Measurements from ENCODE around the gene SELENOT. TPM values are rescaled to one million over a fixed set of nuclear protein-coding genes. Genes with fewer than 3 reads are reported as not detected.

The SELENOT gene
- total and polyA plus RNA-seq, 2 donors (not counting 1 experiment from before 2014, with no cell fraction given), result 76.7 to 143 TPM

- Histone ChIP-seq H2AFZ (ENCODE audit: insufficient read depth, low read depth, low read length, poor library complexity, severe bottlenecking) (no peak overlapping the region), H3K36me3 (replicated peaks in 1 of 2; ENCODE audit: control extremely low read depth in 1 of 2, control insufficient read depth in 1 of 2, extremely low read depth in 1 of 2, insufficient read depth in 2 of 2, low read length in 1 of 2) (no peaks in the 10 kb centered on the region), H3K4me2 (replicated peaks; ENCODE audit: low read depth, low read length, poor library complexity, severe bottlenecking) (no peak overlapping the region), H3K27ac (ENCODE audit: low read length in 2 of 2) (no peak overlapping the region), H3K4me3 (ENCODE audit: control extremely low read depth in 1 of 5, extremely low read depth in 1 of 5, insufficient read depth in 1 of 5, low read depth in 2 of 5, low read length in 4 of 5) (no peak overlapping the region), H3K79me2 (ENCODE audit: control insufficient read depth, insufficient read depth, low read length) (peaks cover 51% of the 10 kb centered on the region), H3K27me3 (replicated peaks in 1 of 4; ENCODE audit: control extremely low read depth in 1 of 4, control insufficient read depth in 3 of 4, insufficient read depth in 4 of 4, low read length in 3 of 4) (no peaks in the 10 kb centered on the region), H4K20me1 (ENCODE audit: control insufficient read depth, insufficient read depth, low read length, poor library complexity, severe bottlenecking) (peaks cover 4% of the 10 kb centered on the region), H3K9ac (ENCODE audit: low read length) (no peak overlapping the region), H3K9me3 (ENCODE audit: control extremely low read depth in 1 of 3, control insufficient read depth in 2 of 3, insufficient read depth in 1 of 3, low read length in 2 of 3) (peaks cover 0 to 3% (median 0%) of the 10 kb centered on the region in 3 donors), H3K4me1 (ENCODE audit: control insufficient read depth in 2 of 2, insufficient read depth in 2 of 2, low read length in 2 of 2) (peaks cover 29 to 36% of the 10 kb centered on the region in 2 donors)
- Mint-ChIP-seq H3K27me3 (no peaks in the 10 kb centered on the region), H3K4me1 (peaks cover 47% of the 10 kb centered on the region), H3K27ac (no peak overlapping the region), H3K9me3 (ENCODE audit: insufficient read depth) (no peaks in the 10 kb centered on the region), H3K4me3 (no peak overlapping the region)
- 83% methylated on average over 2 of the region's 4 CpGs for WGBS (ENCODE audit: insufficient coverage)
- TF ChIP-seq, protein P1, sequence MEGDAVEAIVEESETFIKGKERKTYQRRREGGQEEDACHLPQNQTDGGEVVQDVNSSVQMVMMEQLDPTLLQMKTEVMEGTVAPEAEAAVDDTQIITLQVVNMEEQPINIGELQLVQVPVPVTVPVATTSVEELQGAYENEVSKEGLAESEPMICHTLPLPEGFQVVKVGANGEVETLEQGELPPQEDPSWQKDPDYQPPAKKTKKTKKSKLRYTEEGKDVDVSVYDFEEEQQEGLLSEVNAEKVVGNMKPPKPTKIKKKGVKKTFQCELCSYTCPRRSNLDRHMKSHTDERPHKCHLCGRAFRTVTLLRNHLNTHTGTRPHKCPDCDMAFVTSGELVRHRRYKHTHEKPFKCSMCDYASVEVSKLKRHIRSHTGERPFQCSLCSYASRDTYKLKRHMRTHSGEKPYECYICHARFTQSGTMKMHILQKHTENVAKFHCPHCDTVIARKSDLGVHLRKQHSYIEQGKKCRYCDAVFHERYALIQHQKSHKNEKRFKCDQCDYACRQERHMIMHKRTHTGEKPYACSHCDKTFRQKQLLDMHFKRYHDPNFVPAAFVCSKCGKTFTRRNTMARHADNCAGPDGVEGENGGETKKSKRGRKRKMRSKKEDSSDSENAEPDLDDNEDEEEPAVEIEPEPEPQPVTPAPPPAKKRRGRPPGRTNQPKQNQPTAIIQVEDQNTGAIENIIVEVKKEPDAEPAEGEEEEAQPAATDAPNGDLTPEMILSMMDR (IDR thresholded peaks at IDR 0.05), result no peak
- TF ChIP-seq EZH2 (IDR thresholded peaks at IDR 0.05; ENCODE audit: borderline replicate concordance, insufficient read depth, low read depth, low read length, poor library complexity, severe bottlenecking), result no peak
- POLR2A ChIA-PET, result interaction anchor here (0.7 kb wide), 1 partner anchor 167 kb away, joined by 4 read pairs; no protein-coding TSS in a partner anchor
- ATAC-seq (ENCODE audit: low read depth), result no peak
- CTCF ChIA-PET, result interaction anchor here (1.0 kb wide), 2 partner anchors 47 to 267 kb away, joined by 3 read pairs; no protein-coding TSS in a partner anchor
- no peak for DNase-seq
- intact Hi-C loops (cut with micrococcal nuclease), result loop anchor here (1.0 kb wide), 1 partner anchor 107 kb away; no protein-coding TSS in a partner anchor
Measured at GRCh38 chr3:150597646-150598045, 5.5 kb upstream of the SELENOT start.

DNA sequence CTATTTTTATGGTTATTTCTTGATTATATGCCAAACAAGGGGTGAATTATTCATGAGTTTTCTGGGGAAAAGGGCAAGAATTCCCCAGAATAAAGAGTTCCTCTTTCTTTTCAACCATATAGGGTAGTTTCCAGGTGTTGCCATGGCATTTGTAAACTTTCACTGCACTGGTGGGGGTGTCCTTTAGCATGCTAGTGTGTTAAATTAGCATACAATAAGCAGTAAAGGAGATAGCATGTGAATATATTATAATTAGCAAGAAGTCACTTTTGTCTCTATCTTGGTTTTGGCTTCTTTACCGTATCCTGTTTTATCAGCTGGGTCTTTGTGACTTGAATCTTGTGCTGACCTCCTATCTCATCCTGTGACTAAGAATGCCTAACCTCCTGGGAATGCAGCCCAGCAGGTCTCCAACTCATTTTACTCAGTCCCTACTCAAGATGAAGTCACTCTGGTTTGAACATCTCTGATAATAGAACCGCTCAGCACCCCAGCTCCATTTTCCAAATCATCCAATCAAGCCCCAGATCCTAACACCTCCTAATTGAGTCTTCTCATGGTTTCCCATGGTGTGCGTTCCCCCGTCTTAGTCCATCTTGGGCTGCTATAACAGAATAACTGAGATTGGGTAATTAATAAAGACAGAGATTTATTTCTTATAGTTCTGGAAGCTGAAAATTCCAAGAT, 3.4 kb upstream of the SELENOT start:
- no peak for TF ChIP-seq EZH2 (IDR thresholded peaks at IDR 0.05; ENCODE audit: borderline replicate concordance, insufficient read depth, low read depth, low read length, poor library complexity, severe bottlenecking)
- TF ChIP-seq, protein P1 (IDR thresholded peaks at IDR 0.05), result no peak
- no peak for ATAC-seq (ENCODE audit: low read depth)

More for the DNA sequence above, 3.4 kb upstream of the SELENOT start:
- ChIA-PET POLR2A (interaction anchor here (1.6 kb wide), 1 partner anchor 104 kb away, joined by 7 read pairs; the partner anchor contains the start of gene ERICH6), CTCF (no interaction called here)
- intact Hi-C loops (cut with micrococcal nuclease), result loop anchor here (1.0 to 10.0 kb wide), 4 partner anchors 53 to 1885 kb away; partner anchors contain the start of genes EIF2A and SERP1
- Mint-ChIP-seq H3K9me3 (ENCODE audit: insufficient read depth) (no peaks in the 10 kb centered on the region), H3K4me3 (peak overlapping the region; percentile 74), H3K27ac (peak overlapping the region; percentile 76), H3K27me3 (no peaks in the 10 kb centered on the region), H3K4me1 (peaks cover 60% of the 10 kb centered on the region)
- Histone ChIP-seq H3K27ac (ENCODE audit: low read length in 2 of 2) (peak overlapping the region; percentile 74 to 79), H2AFZ (ENCODE audit: insufficient read depth, low read depth, low read length, poor library complexity, severe bottlenecking) (no peak overlapping the region), H3K9ac (ENCODE audit: low read length) (no peak overlapping the region), H3K4me1 (ENCODE audit: control insufficient read depth in 2 of 2, insufficient read depth in 2 of 2, low read length in 2 of 2) (peaks cover 38 to 48% of the 10 kb centered on the region in 2 donors), H3K4me3 (ENCODE audit: control extremely low read depth in 1 of 5, extremely low read depth in 1 of 5, insufficient read depth in 1 of 5, low read depth in 2 of 5, low read length in 4 of 5) (no peak overlapping the region), H3K36me3 (replicated peaks in 1 of 2; ENCODE audit: control extremely low read depth in 1 of 2, control insufficient read depth in 1 of 2, extremely low read depth in 1 of 2, insufficient read depth in 2 of 2, low read length in 1 of 2) (no peaks in the 10 kb centered on the region), H3K27me3 (replicated peaks in 1 of 4; ENCODE audit: control extremely low read depth in 1 of 4, control insufficient read depth in 3 of 4, insufficient read depth in 4 of 4, low read length in 3 of 4) (no peaks in the 10 kb centered on the region), H4K20me1 (ENCODE audit: control insufficient read depth, insufficient read depth, low read length, poor library complexity, severe bottlenecking) (peaks cover 4% of the 10 kb centered on the region), H3K9me3 (ENCODE audit: control extremely low read depth in 1 of 3, control insufficient read depth in 2 of 3, insufficient read depth in 1 of 3, low read length in 2 of 3) (peaks cover 0 to 3% (median 0%) of the 10 kb centered on the region in 3 donors), H3K4me2 (replicated peaks; ENCODE audit: low read depth, low read length, poor library complexity, severe bottlenecking) (peak overlapping the region; percentile 69), H3K79me2 (ENCODE audit: control insufficient read depth, insufficient read depth, low read length) (peaks cover 63% of the 10 kb centered on the region)
- DNase-seq, result peak; percentile 78
- no CpG with 5 or more reads among the region's 4 CpGs for WGBS (ENCODE audit: insufficient coverage)
